Hepatic stellate cell (primary cell): ENCODE results near the gene SLC25A30.
A peak's percentile ranks its signal among the peaks of the same experiment; 100 is the strongest.
"Not testable (repeated sequence)": the region's sequence is repeated elsewhere in the genome, so short reads cannot be mapped to it uniquely, and the experiment has no call there.

Experiments
- DNase-seq: peaks from one replicate; pipeline ENCODE4 v3.0.0; 2011; ENCODE audit warnings: low spot score

SLC25A30 gene

GRCh38 chr13:45367358-45367757, 50.8 kb downstream of the SLC25A30 start:
- DNase-seq: peak; percentile 74

- DNase-seq: no peak
These were observed 52.7 kb downstream of the SLC25A30 start for GRCh38 chr13:45365558-45365885.

GRCh38 chr13:45364876-45365557, 53.2 kb downstream of the SLC25A30 start:
- DNase-seq: no peak

- DNase-seq: no peak
These were observed 55.2 kb downstream of the SLC25A30 start for GRCh38 chr13:45362939-45363338.

- no peak for DNase-seq
These were observed 56.5 kb downstream of the SLC25A30 start for GRCh38 chr13:45361596-45362206.

- no peak for DNase-seq
These were observed 61.1 kb downstream of the SLC25A30 start for GRCh38 chr13:45356966-45357672.

- no peak for DNase-seq
These were observed 64.3 kb downstream of the SLC25A30 start for GRCh38 chr13:45353895-45354294.

- DNase-seq: no peak
These were observed 66.1 kb downstream of the SLC25A30 start for GRCh38 chr13:45352031-45352430.

- no peak for DNase-seq
These were observed 68.0 kb downstream of the SLC25A30 start for GRCh38 chr13:45350152-45350551.

GRCh38 chr13:45349438-45349837, 68.7 kb downstream of the SLC25A30 start:
- DNase-seq: peak; percentile 42

- DNase-seq: not testable (repeated sequence)
These were observed 74.1 kb downstream of the SLC25A30 start for GRCh38 chr13:45344064-45344463.
